Frontal cortex (tissue), 4 donors: ENCODE measurements around the gene MCF2L2. TPM values are rescaled to one million over a fixed set of nuclear protein-coding genes. Genes with fewer than 3 reads are reported as not detected.
"Not testable (repeated sequence)": the region's sequence is repeated elsewhere in the genome, so short reads cannot be mapped to it uniquely, and the experiment has no call there.

Source experiments
- DNase-seq, 2 donors: peaks; one replicate each; pipeline ENCODE4 v3.0.0; 2012; ENCODE audit warnings: low spot score in 2 of 2
- FAIRE-seq: peaks from 2 replicates; lab custom pipeline; 2012; peaks lifted over from hg19 to GRCh38; lab: Jason Lieb, UNC
- total RNA-seq: library from RNA; depleted of rRNA; stranded (reverse); fragments of >200 nt; gene quantifications from one replicate; pipeline ENCODE4 v1.2.3, GENCODE V29; 2014
- donor health status: control.
- donor health status: control.
- donor health status: control.

Gene MCF2L2
- total RNA-seq, 1 donor from 2014 or later, result 42.0 TPM

DNA sequence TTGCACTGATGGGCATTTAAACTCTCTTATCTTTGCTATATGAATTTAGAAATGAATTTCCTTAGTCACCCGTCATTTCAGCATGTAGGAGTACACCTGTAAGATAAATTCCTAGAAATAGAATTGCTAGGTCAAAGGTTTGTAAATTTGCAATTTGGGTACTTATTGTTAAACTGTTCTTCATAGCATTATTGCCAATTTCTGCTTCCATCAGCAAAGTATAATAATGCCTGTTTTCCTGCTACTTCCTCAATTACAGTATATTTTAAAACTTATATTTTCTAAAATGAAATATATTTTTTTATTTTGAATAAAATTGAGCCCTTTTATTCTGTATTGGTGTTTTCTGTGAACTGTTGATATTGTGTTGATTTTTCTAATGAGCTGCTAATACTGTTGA lies 16.3 kb upstream of the MCF2L2 start:
- DNase-seq (no peak), FAIRE-seq (no peak)

DNA sequence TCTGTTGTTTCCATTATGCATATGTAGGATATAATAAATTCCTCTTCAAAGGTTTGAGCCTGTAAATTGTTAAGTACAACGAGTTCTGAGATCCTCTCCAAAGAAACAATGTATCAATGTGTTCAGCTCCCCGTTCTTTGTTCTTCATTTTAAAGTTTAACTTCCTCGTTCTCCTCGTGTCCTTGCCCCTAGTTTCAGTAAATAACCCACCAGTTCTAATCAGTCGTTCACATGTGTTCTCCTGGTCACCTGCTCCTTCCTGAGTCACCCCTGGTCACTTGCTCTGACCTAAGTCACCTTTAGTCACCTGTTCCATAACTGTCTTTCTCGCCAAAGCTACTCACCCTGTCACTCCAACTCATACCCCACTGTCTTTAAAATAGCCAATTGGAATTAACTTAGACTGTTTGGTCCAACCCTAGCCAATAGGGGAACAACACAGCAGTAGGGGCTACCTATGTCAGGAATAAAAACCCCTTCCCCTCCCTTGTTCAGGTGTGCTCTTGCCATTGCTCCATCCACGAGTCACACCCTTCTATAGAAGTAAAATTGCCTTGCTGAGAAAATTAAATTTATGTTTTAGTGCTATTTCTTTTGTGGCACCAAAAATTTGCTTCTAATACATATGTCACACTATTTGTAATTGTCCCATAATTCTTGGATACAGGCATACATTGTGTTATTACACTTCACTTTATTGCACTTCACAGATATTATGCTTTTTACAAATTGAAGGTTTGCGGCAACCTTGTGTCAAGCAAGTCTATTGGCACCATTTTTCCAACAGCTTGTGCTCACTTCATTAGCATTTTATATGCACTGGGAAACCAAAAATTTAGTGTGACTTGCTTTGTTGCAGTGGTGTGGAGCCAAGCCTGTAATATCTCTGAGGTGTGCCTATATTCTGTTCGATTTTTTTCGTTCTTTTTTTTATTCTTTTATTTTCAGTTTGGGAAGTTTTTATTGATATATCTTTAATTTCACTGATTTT lies 15.3 kb upstream of the MCF2L2 start:
- FAIRE-seq (no peak), DNase-seq (no peak)

DNA sequence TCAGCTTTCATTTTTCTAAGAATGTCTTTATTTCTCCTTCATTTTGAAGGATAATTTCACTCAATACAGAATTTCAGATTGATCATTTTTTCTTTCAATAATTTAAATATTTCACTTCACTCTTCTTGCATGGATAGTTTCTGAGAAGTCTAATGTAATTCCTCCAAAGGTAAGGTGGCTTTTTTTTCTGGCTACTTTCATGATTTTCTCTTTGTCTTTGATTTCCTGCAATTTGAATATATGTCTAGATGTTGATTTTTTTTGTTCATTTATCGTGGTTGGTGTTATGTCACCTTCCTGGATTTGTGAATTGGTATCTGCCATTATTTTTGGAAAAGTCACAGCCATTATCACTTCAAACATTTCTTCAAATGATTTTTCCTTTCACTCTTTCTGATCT lies 14.6 kb upstream of the MCF2L2 start:
- DNase-seq (no peak), FAIRE-seq (no peak)

DNA sequence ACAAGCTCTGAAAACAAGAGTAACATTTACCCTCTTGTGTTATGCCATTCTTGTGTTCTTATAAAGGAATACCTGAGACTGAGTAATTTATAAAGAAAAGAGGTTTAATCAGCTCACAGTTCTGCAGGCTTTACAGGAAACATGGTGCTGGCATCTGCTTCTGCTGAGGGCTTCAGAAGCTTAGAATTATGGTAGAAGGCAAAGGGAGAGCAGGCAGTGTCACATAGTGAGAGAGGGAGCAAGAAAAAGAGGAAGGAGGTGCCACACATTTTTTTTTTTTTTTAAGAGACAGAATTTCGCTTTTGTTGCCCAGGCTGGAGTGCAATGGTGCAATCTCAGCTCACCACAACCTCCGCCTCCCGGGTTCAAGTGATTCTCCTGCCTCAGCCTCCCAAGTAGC lies 12.1 kb upstream of the MCF2L2 start:
- not testable (repeated sequence) for FAIRE-seq

DNA sequence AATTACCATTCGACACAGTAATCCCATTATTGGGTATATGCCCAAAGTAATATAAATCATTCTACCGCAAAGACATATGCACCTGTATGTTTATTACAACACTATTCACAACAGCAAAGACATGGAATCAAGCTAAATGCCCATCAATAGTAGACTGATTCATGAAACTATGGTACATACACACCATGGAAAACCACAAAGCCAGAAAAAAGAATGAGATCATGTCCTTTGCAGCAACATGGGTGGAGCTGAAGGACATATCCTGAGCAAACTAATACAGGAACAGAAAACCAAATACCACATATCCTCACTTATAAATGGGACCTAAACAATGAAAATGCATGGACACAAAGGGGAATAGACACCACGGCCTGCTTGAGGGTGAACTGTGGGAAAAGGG lies 11.1 kb upstream of the MCF2L2 start:
- DNase-seq (no peak), FAIRE-seq (no peak)

More for the DNA sequence above, 12.1 kb upstream of the MCF2L2 start:
- DNase-seq, result not testable (repeated sequence)

DNA sequence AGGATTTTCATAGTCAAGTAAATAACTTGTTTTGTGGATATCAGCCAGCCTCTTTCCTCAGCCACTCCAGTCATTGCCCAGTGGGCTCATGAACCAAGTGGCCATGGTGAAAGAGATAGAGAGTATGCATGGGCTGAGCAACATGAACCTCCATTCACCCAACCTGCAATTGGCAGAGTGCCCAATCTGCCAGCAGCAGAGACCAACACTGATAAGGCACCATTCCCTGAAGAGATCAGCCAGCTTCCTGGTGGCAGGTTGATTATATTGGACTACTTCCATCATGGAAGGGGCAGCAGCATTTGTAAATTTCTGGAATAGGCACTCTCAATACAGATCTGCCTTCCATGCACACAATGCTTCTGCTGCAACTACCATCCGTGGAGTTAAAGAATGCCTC lies 10.3 kb upstream of the MCF2L2 start:
- DNase-seq, result no peak
- FAIRE-seq, result no peak

DNA sequence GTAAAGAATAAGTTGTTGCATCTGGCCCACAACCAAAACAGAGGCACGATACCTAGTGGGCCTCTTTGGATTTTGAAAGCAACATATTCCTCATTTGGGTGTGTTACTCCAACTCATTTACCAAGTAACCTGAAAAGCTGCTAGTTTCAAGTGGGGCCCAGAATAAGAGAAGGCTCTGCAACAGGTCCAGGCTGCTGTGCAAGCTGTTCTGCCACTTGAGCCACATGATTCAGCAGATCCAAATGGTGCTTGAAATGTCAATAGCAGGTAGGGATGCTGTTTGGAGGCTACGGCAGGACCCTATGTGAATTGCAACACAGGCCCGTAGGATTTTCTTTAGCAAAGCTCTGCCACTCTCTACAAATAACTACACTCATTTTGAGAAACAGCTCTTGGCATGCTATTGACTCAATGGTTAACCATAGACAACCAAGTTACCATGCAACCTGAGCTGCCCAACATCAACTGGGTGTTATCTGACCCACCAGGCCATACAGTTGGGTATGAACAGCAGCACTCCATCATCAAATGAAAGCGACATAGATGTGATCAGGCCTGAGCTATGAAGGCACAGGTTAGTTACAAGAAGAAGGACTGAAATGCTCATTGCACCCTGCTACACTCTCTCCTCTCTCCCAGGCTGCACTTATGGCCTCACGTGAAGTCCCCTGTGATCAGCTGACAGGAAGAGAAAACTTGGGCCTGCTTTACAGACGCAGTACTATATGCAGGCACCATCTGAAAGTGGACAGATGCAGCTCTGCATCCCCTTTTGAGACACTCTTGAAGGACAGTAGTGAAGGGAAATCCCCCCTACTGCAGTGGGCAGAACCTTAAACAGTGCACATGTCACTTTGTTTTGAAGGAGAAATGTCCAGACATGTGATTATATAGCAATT lies 9.5 kb upstream of the MCF2L2 start:
- DNase-seq (no peak), FAIRE-seq (no peak)

DNA sequence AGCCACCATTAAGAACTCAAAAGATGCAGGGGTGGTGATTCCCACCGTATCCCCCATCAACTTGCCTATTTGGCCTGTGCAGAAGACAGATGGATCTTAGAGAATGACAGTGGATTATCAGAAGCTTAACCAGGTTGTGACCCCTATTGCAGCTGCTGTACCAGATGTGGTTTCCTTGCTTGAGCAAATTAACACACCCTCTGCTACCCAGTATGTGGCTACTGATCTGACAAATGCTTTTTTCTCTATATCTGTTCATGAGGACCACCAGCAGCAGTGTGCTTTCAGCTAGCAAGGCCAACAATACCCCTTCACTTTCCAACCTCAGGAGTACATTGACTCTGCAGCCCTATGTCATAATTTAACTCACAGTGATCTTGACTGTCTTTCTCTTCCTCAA lies 8.6 kb upstream of the MCF2L2 start:
- DNase-seq, result no peak
- FAIRE-seq, result no peak

DNA sequence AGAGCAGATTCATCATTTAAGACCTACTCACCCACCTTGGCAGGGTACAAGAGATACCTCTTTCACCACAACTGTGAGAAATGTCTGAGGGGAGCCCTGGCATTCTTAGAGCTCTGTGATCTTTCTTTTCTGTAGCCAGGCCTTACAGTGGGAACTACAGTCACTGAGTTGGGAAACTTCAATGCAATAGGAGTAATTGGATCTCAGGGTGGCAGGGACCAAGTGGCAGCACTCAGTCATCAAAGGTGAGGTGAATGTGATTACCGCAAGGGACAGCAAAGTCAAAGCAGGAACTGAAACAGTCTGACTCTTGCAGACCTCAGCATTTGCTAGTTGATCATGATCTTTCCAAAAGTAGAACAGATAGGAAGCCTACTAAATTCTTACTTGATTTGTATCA lies 7.2 kb upstream of the MCF2L2 start:
- FAIRE-seq, result no peak
- no peak for DNase-seq

DNA sequence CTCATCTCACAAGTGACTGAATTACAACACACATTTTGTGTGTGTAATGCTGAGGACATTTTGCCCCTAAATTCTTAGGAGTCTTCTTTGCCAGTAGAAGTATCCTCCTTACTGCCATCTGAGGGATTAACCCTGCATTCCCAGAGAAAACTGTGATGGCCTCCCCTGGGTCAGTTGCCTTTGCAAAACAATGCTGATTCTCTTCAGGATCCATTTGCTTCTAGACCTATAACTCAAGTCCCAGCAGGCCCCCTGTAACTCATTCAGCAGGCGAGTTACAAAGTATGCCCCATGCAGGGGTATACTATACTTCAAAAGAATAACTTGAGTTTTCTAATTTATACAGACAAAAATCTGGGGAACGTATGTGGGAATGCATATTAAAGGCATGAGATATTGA lies 6.6 kb upstream of the MCF2L2 start:
- DNase-seq (no peak), FAIRE-seq (no peak)

DNA sequence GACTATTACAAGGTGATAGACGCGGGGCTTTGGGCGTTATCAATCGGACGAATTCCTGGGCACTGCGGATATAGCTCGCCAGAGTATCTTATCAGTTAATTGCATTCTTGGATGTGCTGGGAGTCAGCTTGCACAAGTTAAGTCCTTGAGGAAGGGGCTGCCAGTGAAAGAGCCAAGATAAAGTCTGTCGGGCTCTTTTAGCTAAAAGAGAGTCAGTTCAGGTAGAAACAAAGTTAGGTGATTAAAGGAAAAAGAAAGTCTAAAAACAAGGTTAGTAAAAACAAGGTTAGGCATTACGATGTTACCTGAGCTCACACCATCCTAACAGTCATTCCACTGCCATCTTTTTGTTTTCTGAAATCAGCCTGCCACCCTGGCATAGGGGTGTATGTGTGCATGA lies 6.1 kb upstream of the MCF2L2 start:
- DNase-seq (no peak), FAIRE-seq (no peak)

DNA sequence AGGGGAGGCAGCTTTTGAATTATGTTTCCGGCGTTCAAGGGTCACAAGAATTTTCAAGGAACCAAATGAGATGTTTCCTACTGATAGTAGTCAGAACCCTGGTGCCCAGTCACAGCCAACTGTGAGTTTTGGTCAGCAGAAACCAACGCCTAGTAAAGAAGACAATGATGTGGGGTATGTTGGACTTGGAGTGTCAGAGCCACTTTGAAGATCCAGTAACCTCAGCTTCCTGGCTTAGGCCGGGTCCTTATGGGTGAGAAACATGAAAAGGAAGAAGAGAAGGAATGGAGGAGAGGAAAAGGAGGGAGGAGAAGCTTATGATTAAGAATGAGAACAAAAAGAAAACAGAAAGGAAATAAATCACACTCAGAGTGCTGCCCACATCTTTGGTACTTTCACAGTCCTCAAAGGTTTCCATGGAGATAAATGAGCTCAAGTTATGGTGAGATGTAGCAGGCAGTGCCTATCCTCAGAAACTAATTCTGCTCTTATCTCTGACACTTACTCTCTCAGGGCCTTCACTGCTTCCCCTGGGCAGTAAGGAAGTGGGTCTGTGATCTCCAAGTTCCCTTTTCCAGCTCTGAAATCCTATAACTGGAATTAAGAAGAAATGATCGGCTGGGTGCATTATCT lies 2.0 kb upstream of the MCF2L2 start:
- DNase-seq, result no peak
- FAIRE-seq, result no peak

DNA sequence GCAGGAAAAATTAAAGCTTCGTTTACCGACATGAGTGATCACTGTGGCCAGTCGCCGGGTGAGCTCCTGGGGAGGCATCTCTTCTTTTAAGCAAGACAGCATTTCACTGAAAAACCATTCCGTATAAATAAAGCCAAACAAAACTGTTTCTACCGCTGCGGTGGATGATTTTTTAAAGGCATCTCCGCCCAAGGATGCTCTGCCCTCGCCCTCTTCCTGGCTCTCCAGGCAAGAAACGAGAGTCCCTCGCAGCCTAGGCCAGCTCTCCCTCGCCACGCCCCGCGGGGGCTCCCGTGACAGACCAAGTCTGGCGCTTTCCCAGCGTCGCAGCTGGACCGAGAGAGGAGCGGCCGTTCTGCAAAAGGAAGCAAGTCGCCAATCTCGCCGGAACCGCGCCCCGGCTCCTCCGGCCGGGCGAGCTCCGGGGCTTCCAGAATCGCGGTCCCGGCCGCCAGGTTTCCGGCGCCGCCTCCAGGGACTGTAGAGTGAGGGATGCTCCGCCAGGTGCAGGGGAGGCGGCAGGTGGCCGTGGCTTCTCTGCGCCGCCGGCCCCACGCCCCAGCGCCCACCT lies 458 bp downstream of the MCF2L2 start:
- DNase-seq, result peak; percentile 79 to 81
- FAIRE-seq, result no peak

DNA sequence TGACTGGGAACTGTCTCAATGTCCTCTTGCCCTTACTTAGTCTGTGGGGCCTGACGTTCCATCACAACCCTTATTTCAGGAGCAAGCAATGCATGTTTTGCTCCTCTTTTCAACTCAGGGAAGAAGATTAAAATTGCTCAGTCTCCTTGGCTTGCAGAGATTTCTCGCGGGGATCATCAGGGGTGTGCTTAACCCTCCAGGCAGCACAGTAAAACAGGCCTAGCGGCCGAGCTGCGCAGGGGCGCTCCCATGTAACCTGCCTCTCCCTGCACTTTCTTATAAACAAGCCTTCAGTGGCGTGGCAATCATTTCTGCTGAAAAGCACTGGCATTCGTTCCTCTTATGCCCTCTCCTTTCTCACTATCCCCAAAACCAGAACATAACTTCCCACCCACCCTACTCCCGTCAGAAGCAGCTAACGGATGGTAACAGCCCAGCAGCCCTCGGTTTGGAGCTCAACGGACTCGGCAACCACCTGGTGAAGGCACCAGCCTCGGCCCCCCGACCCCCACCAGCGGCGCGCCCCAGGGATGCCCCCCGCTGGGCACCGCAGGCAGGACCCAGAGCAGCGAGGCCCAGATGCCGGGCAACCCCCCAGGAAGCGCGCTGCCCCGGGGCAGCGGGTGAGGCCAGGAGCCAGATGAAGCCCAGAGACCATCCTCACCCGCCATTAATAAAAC lies 1.1 kb downstream of the MCF2L2 start:
- DNase-seq (peak in 1 of 2 donors; percentile 25), FAIRE-seq (no peak)

DNA sequence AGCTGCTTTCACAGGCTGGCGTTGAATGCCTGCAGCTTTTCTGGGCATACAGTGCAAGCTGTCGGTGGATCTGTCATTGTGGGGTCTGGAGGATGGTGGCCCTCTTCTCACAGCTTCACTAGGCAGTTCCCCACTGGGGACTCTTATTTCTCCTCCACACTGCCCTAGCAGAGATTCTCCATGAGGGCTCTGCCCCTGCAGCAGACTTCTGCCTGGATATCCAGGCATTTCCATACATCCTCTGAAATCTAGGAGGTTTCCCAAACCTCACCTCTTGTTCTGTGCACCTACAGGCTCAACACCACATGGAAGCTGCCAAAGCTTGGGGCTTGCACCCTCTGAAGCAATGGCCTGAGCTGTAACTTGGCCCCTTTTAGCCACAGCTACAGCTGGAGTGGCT lies 9.6 kb downstream of the MCF2L2 start:
- FAIRE-seq, DNase-seq: not testable (repeated sequence)

DNA sequence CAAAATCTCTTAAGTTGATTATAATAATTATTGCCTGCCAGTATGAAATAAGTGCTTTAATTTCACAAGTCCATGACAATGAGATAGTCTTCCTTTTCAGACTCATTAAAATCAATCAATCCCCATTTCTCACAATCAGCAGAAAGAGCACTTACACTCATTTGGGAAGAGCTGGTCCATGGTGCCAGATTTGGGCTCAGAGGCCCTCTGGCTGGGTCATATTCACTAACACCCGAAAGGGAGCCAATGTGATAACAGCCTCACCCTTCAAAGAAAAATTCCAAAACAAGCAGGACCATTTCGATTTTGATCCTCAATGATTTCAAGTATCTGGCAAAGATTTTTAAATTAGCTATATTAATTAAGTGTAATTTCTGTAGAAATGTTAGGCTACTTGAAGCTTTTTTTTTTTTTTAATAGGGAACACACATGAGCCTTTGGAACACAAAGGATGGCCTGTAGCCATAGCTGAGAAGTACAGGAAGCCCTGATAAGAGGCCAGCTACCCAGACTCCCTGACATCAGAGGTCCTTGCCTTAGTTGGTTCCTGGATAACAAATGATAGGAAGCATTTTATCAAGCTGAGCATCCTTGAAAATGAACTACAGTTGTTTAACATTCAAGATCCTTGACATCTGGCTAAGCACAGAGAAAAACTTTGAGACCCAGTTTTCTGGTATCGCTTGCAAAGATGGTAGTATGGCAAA lies 17.1 kb downstream of the MCF2L2 start:
- FAIRE-seq, result no peak

DNA sequence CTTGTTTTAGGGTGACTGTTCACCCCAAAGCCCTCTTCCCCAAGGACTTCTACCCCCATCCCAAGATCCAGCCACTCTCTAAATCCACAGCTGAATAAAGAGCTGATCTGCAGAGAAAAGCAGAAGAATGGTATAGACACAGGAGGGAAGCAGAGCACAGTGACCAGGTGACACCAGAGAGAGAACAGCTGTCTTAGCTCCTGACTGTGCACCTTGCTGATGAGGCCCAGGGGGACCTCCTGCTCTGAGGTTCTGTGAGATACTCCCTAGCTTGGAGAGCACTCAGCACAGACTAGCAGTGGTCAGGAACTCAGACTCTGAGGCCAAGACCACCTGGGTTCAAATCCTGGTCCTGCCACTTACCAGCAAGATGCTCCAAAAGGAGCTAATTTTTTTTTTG lies 17.7 kb downstream of the MCF2L2 start:
- FAIRE-seq (no peak), DNase-seq (no peak)

More for the DNA sequence above, 17.1 kb downstream of the MCF2L2 start:
- DNase-seq, result no peak

DNA sequence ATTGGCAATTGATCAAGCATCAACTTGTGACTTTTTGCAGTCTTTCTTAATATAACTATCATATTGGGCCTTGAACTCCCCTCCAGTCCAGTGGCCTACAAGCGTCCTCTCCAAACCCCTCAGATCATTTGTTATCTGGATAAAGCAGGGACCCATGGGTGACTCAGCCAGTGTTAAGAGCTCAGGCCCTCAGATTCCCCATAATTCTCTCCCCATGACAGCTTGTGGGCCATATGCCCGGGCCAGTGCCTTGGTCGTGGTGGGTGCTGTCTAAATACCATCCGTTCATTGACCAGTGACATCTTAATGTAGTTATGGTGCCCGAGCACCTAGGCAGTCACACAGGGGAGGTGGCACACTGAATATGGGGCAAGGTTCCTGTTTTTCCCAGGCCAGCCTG lies 18.1 kb downstream of the MCF2L2 start:
- FAIRE-seq (no peak), DNase-seq (no peak)

DNA sequence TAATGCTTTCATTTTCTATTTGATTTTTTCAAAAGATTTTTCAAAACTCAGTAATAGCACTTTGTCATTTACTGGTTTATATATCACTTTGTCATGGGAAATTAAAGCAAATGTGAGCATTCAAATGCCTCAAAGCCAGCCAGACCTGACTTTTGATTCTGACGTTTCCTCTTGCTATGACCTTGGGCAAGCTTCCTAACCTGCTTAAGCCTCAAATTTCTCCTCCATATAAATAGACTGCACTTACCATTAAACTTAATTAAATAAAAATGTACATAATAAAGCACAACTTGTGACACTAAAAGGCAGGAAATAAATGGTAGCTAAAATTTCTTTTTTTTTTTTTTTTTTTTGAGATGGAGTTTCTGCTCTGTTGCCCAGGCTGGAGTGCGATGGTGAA lies 19.2 kb downstream of the MCF2L2 start:
- DNase-seq (no peak), FAIRE-seq (no peak)
